Thoracic aorta (tissue), 2 donors: ENCODE results near the gene C18orf32. TPM values are rescaled to one million over a fixed set of nuclear protein-coding genes. Genes with fewer than 3 reads are reported as not detected.

Experiments used
- ATAC-seq: fragments of 150-250 bp; one replicate; pipeline ENCODE4 v1.8.0; 2017; ENCODE audit warnings: low read depth; ENCODE audit not compliant: insufficient number of reproducible peaks, low FRiP score
- DNase-seq: peaks from one replicate; pipeline ENCODE4 v3.0.0-alpha.2; 2020; ENCODE audit warnings: low spot score
- H3K27ac ChIP-seq, 2 donors: fragments of 200-600 bp; sonication (generic); 1 replicate in 1 of 2; 2 replicates in 1 of 2; pipeline ENCODE4 v1.5.1; 2016; ENCODE audit warnings: mild to moderate bottlenecking in 2 of 2, moderate library complexity in 2 of 2
- H3K27me3 ChIP-seq: fragments of 200-600 bp; sonication (generic); replicated peaks from 2 replicates; pipeline ENCODE4 v1.6.0; 2016; ENCODE audit warnings: mild to moderate bottlenecking; ENCODE audit not compliant: insufficient read depth
- H3K36me3 ChIP-seq: fragments of 200-600 bp; sonication (generic); one replicate; pipeline ENCODE4 v1.5.1; 2016
- H3K4me1 ChIP-seq, 2 donors: fragments of 200-600 bp; sonication (generic); 1 replicate in 1 of 2; 2 replicates in 1 of 2; pipeline versions ENCODE4 v1.5.1 to v1.6.0; 2016; ENCODE audit warnings: low read depth in 2 of 2, mild to moderate bottlenecking in 1 of 2; ENCODE audit not compliant: control insufficient read depth in 1 of 2
- H3K4me3 ChIP-seq: fragments of 200-600 bp; sonication (generic); 2 replicates; pipeline ENCODE4 v1.5.1; 2016; ENCODE audit warnings: mild to moderate bottlenecking
- H3K9me3 ChIP-seq: fragments of 200-600 bp; sonication (generic); 2 replicates; pipeline ENCODE4 v1.5.1; 2016
- total RNA-seq, 2 donors: library from RNA; depleted of rRNA; stranded (reverse); fragments of >200 nt; gene quantifications; one replicate each; pipeline versions ENCODE4 v1.1.0 to v1.2.3, GENCODE V29; 2016
- TF ChIP-seq, protein P1 (sequence below): fragments of 200-600 bp; sonication (generic); IDR thresholded peaks from one replicate; pipeline ENCODE4 v1.5.1; 2019; ENCODE audit warnings: antibody characterized with exemption

Gene C18orf32
- total RNA-seq, 2 donors from 2014 or later, result 31.5 to 39.4 TPM

DNA sequence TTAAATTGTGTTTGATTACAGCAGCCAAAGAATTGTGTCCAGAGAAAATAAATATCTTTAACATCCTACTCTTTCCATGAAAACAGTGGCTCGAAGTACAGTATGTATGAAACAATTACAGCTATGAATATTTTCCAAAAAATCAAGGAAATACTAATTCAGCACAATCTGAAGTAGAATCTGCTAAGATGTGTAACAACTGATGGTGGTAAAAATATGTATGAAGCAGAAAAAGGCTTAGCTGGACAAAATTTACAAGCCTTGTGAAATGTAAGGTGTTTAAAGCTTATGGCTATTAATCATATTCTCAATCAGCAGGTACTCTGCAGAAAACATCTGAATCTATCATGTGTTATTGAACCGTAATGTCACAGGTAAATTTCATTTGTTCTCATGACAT is 43.2 kb downstream of the C18orf32 start:
- TF ChIP-seq, protein P1, sequence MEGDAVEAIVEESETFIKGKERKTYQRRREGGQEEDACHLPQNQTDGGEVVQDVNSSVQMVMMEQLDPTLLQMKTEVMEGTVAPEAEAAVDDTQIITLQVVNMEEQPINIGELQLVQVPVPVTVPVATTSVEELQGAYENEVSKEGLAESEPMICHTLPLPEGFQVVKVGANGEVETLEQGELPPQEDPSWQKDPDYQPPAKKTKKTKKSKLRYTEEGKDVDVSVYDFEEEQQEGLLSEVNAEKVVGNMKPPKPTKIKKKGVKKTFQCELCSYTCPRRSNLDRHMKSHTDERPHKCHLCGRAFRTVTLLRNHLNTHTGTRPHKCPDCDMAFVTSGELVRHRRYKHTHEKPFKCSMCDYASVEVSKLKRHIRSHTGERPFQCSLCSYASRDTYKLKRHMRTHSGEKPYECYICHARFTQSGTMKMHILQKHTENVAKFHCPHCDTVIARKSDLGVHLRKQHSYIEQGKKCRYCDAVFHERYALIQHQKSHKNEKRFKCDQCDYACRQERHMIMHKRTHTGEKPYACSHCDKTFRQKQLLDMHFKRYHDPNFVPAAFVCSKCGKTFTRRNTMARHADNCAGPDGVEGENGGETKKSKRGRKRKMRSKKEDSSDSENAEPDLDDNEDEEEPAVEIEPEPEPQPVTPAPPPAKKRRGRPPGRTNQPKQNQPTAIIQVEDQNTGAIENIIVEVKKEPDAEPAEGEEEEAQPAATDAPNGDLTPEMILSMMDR, result no peak
- H3K4me1 ChIP-seq, result peaks cover 0 to 4% of the 10 kb centered on the region in 2 donors
- no peak for ATAC-seq
- DNase-seq, result no peak
- no peaks in the 10 kb centered on the region for H3K36me3 ChIP-seq
- H3K9me3 ChIP-seq, result peaks cover 7% of the 10 kb centered on the region
- H3K27ac ChIP-seq, result no peak overlapping the region
- H3K4me3 ChIP-seq, result no peak overlapping the region
- H3K27me3 ChIP-seq, result no peaks in the 10 kb centered on the region

DNA sequence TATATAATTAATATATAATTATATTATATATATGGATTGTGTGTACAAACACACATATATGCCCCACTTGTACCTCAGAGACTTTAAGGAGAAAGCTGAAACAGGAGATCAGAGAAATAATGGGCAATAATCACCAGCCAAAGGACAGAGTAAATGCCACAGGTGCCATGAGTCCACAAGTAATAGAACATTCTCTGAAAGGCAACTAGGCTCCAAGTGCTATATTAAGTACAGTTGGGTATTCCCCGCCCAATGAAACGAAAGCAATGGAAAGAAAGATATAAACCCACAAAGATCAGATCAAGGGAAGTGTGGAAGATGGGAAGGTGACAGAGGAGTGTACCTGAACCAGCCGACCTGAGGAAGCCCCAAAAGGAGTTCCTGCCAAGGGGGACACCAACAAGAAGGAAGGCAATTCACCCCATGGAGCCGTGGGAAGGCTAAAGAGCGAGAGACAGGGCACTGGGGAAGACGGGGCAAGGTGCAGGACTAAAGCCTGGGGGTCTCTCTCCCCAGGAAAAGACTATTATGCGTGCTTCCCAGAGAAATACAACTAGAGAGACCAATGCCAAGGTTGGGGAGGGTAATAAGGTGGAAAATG is 45.6 kb downstream of the C18orf32 start:
- H3K4me1 ChIP-seq, result peaks cover 0 to 17% of the 10 kb centered on the region in 2 donors
- ATAC-seq (no peak), DNase-seq (no peak)
- H3K36me3 ChIP-seq, result no peaks in the 10 kb centered on the region
- no peaks in the 10 kb centered on the region for H3K9me3 ChIP-seq
- H3K27ac ChIP-seq, result no peak overlapping the region
- H3K4me3 ChIP-seq, result no peak overlapping the region
- no peaks in the 10 kb centered on the region for H3K27me3 ChIP-seq
- TF ChIP-seq, protein P1, result no peak

GRCh38 chr18:49435170-49435569 is 51.9 kb downstream of the C18orf32 start:
- no peaks in the 10 kb centered on the region for H3K9me3 ChIP-seq
- H3K27ac ChIP-seq, result no peak overlapping the region
- H3K4me3 ChIP-seq, result no peak overlapping the region
- ATAC-seq (no peak), DNase-seq (no peak)
- H3K4me1 ChIP-seq, result peaks cover 0 to 23% of the 10 kb centered on the region in 2 donors
- TF ChIP-seq, protein P1, result no peak
- H3K27me3 ChIP-seq, result no peaks in the 10 kb centered on the region
- no peaks in the 10 kb centered on the region for H3K36me3 ChIP-seq

- DNase-seq (no peak), ATAC-seq (no peak)
- Histone ChIP-seq H3K27me3 (no peaks in the 10 kb centered on the region), H3K9me3 (no peaks in the 10 kb centered on the region), H3K4me3 (no peak overlapping the region), H3K4me1 (peaks cover 0 to 6% of the 10 kb centered on the region in 2 donors), H3K27ac (no peak overlapping the region), H3K36me3 (no peaks in the 10 kb centered on the region)
- TF ChIP-seq, protein P1, result no peak
Observed at GRCh38 chr18:49432602-49433001, 54.4 kb downstream of the C18orf32 start.

GRCh38 chr18:49431165-49431962 is 55.7 kb downstream of the C18orf32 start:
- Histone ChIP-seq H3K27ac (no peak overlapping the region), H3K27me3 (no peaks in the 10 kb centered on the region), H3K9me3 (no peaks in the 10 kb centered on the region), H3K36me3 (no peaks in the 10 kb centered on the region), H3K4me1 (peaks cover 0 to 5% of the 10 kb centered on the region in 2 donors), H3K4me3 (no peak overlapping the region)
- ATAC-seq, result no peak
- DNase-seq, result no peak
- TF ChIP-seq, protein P1, result no peak

Other genes starting within 250 kb of the C18orf32 start
- gene DYM, start 26.6 kb downstream of the C18orf32 start, total RNA-seq, result 10 to 100 TPM; 40.6 to 85.8 TPM
- 100 to 1,000 TPM; 702 to 858 TPM for gene RPL17, start 5.2 kb upstream of the C18orf32 start, total RNA-seq
- 10 to 100 TPM in 1 of 2 donors, 1 to 10 TPM in 1; 2.8 to 30.5 TPM for gene LIPG, start 74.8 kb upstream of the C18orf32 start, total RNA-seq